Adrenal gland (tissue), 12 donors: ENCODE results near the gene PTPRN2. TPM values are rescaled to one million over a fixed set of nuclear protein-coding genes. Genes with fewer than 3 reads are reported as not detected.

Experiments used
- DNase-seq, 7 donors: peaks; one replicate each; pipeline ENCODE4 v3.0.0-alpha.2; 2019 to 2020
- H3K27ac ChIP-seq, 5 donors: fragments of 200-600 bp; sonication (generic) in 4 of 5; 1 replicate in 3 of 5; 2 replicates in 2 of 5; pipeline versions ENCODE4 v1.5.1 to v1.8.0; 2016 to 2020; ENCODE audit warnings: mild to moderate bottlenecking in 1 of 5
- H3K27me3 ChIP-seq: fragments of 200-600 bp; 2 replicates; pipeline ENCODE4 v1.8.0; 2021
- H3K36me3 ChIP-seq, 2 donors: fragments of 200-600 bp; replicated peaks in 1 of 2; 1 replicate in 1 of 2; 2 replicates in 1 of 2; pipeline versions ENCODE4 v1.5.1 to v1.8.0; 2018 to 2022
- H3K4me1 ChIP-seq, 2 donors: fragments of 200-600 bp; replicated peaks in 1 of 2; 1 replicate in 1 of 2; 2 replicates in 1 of 2; pipeline versions ENCODE4 v1.5.1 to v1.8.0; 2018 to 2021
- H3K4me3 ChIP-seq, 4 donors: fragments of 200-600 bp; sonication (generic) in 3 of 4; one replicate each; pipeline ENCODE4 v1.5.1; 2016 to 2018
- H3K9me3 ChIP-seq, 3 donors: fragments of 200-600 bp; sonication (generic) in 1 of 3; replicated peaks in 1 of 3; 1 replicate in 2 of 3; 2 replicates in 1 of 3; pipeline versions ENCODE4 v1.5.1 to v1.8.0; 2016 to 2021
- CTCF ChIP-seq, 6 experiments: fragments of 450-650 bp in 4 of 6; fragments of 200-600 bp in 2 of 6; sonication (generic) in 1 of 6; IDR thresholded peaks; 1 replicate in 5 of 6; 2 replicates in 1 of 6; pipeline versions ENCODE4 v1.5.1 to v1.8.0; 2016 to 2021; ENCODE audit warnings: antibody characterized with exemption in 6 of 6, mild to moderate bottlenecking in 2 of 6, moderate library complexity in 1 of 6
- POLR2A ChIP-seq, 2 donors: fragments of 450-650 bp; IDR thresholded peaks; one replicate each; pipeline ENCODE4 v1.6.1; 2017; ENCODE audit warnings: antibody characterized with exemption in 2 of 2, mild to moderate bottlenecking in 2 of 2, moderate library complexity in 1 of 2
- WGBS, 4 donors: extraction: QIAGEN DNeasy Blood & Tissue Kit in 2 of 4; methylation state at CpG; one replicate each; pipeline versions ENCODE4 v1.1.5 to v1.1.7; 2013 to 2017; 5-methylcytosine and 5-hydroxymethylcytosine counted together
- intact Hi-C, 2 donors: fragments of 100-400 bp; cut with DNase I; formaldehyde crosslinking; loops; one replicate each; pipeline versions ENCODE4 v1.14.1 to v1.15.0; 2022 to 2023
- polyA plus RNA-seq, 3 donors: library from polyadenylated mRNA; stranded (reverse); fragments of 200-250 nt in 2 of 3; fragments of 350-450 nt in 1 of 3; fragmentation: Illumina TruSeq in 1 of 3; extraction: RNeasy Lipid Tissue Mini Kit (QIAGEN cat#74804) in 1 of 3; gene quantifications; one replicate each; pipeline ENCODE4 v1.2.3, GENCODE V29; 2013 to 2014
- total RNA-seq, 9 donors: library from RNA; depleted of rRNA in 4 of 9; stranded (reverse); fragments of >200 nt in 4 of 9; fragments of 120-200 nt in 1 of 9; fragmentation: NEBNext Ultra II Directional in 1 of 9; extraction: Animal tissue kit (Norgen Biotek cat#: 25700) in 1 of 9; gene quantifications; one replicate each; pipeline versions ENCODE4 v1.1.0 to v1.2.4, GENCODE V29; 2013 to 2023
- donor health status: healthy with polysubstance abuse.
- donor health status: Bipolar disorder and iron deficiency.
- donor health status: DM: yes; HTN: yes; CAD: no.
- donor health status: DM: no; HTN: no; CAD: no.
- donor health status: DM: no; HTN: no; CAD: no.
- donor health status: DM: yes; HTN: yes; CAD: no.

Gene PTPRN2
- total and polyA plus RNA-seq, 12 donors, result 2.2 to 16.2 (median 3.4) TPM

- Histone ChIP-seq H3K27ac (no peak overlapping the region), H3K36me3 (no peaks in the 10 kb centered on the region), H3K4me3 (no peak overlapping the region), H3K27me3 (no peaks in the 10 kb centered on the region), H3K4me1 (no peaks in the 10 kb centered on the region), H3K9me3 (no peaks in the 10 kb centered on the region)
- TF ChIP-seq POLR2A (IDR thresholded peaks at IDR 0.05) (no peak), CTCF (IDR thresholded peaks at IDR 0.05) (no peak)
- 84 to 92% (median 85%) methylated on average over 9 to 15 of the region's 15 CpGs for WGBS, 4 donors
- no peak for DNase-seq
- intact Hi-C loops, result no loop called here
Observed at GRCh38 chr7:157602156-157602555, 985.5 kb downstream of the PTPRN2 start.

GRCh38 chr7:157601530-157601929, 986.1 kb downstream of the PTPRN2 start:
- WGBS, 4 donors, result 69 to 88% (median 83%) methylated on average over 9 to 11 of the region's 11 CpGs
- H3K36me3 ChIP-seq, result no peaks in the 10 kb centered on the region
- intact Hi-C loops, result no loop called here
- H3K9me3 ChIP-seq, result no peaks in the 10 kb centered on the region
- no peak for DNase-seq
- no peak overlapping the region for H3K4me3 ChIP-seq
- H3K4me1 ChIP-seq, result no peaks in the 10 kb centered on the region
- no peak for TF ChIP-seq CTCF (IDR thresholded peaks at IDR 0.05)
- TF ChIP-seq POLR2A (IDR thresholded peaks at IDR 0.05), result no peak
- no peaks in the 10 kb centered on the region for H3K27me3 ChIP-seq
- no peak overlapping the region for H3K27ac ChIP-seq

GRCh38 chr7:157599491-157599890, 988.1 kb downstream of the PTPRN2 start:
- Histone ChIP-seq H3K9me3 (no peaks in the 10 kb centered on the region), H3K27ac (no peak overlapping the region), H3K4me1 (no peaks in the 10 kb centered on the region), H3K4me3 (no peak overlapping the region), H3K36me3 (no peaks in the 10 kb centered on the region), H3K27me3 (no peaks in the 10 kb centered on the region)
- intact Hi-C loops, result no loop called here
- no peak for DNase-seq
- WGBS, 4 donors, result 70 to 82% (median 77%) methylated on average over 4 of the region's 4 CpGs
- TF ChIP-seq POLR2A (IDR thresholded peaks at IDR 0.05) (no peak), CTCF (IDR thresholded peaks at IDR 0.05) (no peak)

GRCh38 chr7:157597562-157597961, 990.1 kb downstream of the PTPRN2 start:
- Histone ChIP-seq H3K4me3 (no peak overlapping the region), H3K9me3 (no peaks in the 10 kb centered on the region), H3K27me3 (no peaks in the 10 kb centered on the region), H3K4me1 (no peaks in the 10 kb centered on the region), H3K36me3 (no peaks in the 10 kb centered on the region), H3K27ac (no peak overlapping the region)
- intact Hi-C loops, result no loop called here
- 55 to 70% (median 61%) methylated on average over 7 of the region's 7 CpGs for WGBS, 4 donors
- DNase-seq, result no peak
- TF ChIP-seq CTCF (IDR thresholded peaks at IDR 0.05) (no peak), POLR2A (IDR thresholded peaks at IDR 0.05) (no peak)
